Epithelial cell of esophagus (primary cell): ENCODE measurements around the gene FAM222A.

Experiments
- DNase-seq: peaks from one replicate; pipeline ENCODE4 v3.0.0; 2010; ENCODE audit warnings: low read depth
- H3K4me3 ChIP-seq: 2 replicates; pipeline ENCODE4 v1.5.1; 2011; ENCODE audit warnings: mild to moderate bottlenecking, low read length, control low read depth
- TF ChIP-seq, protein P1 (sequence below): IDR thresholded peaks from 2 replicates; pipeline ENCODE4 v1.5.1; 2011; ENCODE audit warnings: low read depth, mild to moderate bottlenecking, low read length, control low read depth, inconsistent platforms; ENCODE audit not compliant: insufficient read depth; ENCODE audit errors: missing control alignments

The FAM222A gene

GRCh38 chr12:109797905-109798669, 84.5 kb downstream of the FAM222A start:
- H3K4me3 ChIP-seq, result no peak overlapping the region
- no peak for DNase-seq
- TF ChIP-seq, protein P1, sequence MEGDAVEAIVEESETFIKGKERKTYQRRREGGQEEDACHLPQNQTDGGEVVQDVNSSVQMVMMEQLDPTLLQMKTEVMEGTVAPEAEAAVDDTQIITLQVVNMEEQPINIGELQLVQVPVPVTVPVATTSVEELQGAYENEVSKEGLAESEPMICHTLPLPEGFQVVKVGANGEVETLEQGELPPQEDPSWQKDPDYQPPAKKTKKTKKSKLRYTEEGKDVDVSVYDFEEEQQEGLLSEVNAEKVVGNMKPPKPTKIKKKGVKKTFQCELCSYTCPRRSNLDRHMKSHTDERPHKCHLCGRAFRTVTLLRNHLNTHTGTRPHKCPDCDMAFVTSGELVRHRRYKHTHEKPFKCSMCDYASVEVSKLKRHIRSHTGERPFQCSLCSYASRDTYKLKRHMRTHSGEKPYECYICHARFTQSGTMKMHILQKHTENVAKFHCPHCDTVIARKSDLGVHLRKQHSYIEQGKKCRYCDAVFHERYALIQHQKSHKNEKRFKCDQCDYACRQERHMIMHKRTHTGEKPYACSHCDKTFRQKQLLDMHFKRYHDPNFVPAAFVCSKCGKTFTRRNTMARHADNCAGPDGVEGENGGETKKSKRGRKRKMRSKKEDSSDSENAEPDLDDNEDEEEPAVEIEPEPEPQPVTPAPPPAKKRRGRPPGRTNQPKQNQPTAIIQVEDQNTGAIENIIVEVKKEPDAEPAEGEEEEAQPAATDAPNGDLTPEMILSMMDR, result no peak

GRCh38 chr12:109798691-109799090, 85.1 kb downstream of the FAM222A start:
- no peak overlapping the region for H3K4me3 ChIP-seq
- TF ChIP-seq, protein P1, result no peak
- no peak for DNase-seq

DNA sequence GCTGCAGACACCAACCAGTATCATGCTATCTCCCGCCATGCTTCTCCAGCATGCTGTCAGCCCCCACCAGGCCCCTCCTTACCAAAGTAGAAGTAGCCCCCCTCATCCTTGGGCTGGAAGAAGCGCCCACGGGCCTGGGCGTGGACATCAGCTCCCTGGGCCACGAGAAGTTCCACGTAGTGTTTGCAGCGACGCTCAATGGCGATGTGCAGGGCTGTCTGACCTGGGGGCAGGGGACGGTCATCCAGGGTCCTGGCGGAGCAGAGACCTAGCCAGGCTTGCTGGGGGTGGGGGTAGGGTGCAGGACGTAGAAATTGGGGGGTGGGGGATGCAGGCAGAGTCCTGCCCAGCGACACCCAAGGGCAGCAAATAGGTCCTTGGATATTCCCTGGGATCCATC, 86.9 kb downstream of the FAM222A start:
- H3K4me3 ChIP-seq, result no peak overlapping the region
- DNase-seq, result no peak
- TF ChIP-seq, protein P1, result no peak

DNA sequence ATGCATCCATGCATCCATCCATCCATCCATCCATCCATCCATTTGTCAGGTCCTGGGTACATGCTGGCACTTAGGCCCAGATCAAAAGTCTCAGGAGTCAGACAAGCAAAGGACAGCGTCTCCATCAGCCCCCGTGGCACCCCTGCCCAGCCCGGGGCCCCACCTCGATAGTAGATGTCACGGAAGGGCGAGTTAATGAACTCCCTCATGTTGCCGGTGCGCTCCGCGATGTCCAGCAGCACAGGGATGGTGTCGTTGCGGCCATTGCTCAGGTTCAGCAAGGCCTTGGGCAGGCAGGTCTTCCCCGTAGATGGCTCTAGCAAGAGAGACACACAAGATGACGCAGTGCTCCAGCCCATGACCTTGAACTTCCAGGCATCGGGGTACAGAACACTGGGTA, 89.2 kb downstream of the FAM222A start:
- no peak overlapping the region for H3K4me3 ChIP-seq
- DNase-seq, result no peak
- TF ChIP-seq, protein P1, result no peak

GRCh38 chr12:109803678-109804077, 90.1 kb downstream of the FAM222A start:
- TF ChIP-seq, protein P1, result no peak
- no peak for DNase-seq
- no peak overlapping the region for H3K4me3 ChIP-seq

DNA sequence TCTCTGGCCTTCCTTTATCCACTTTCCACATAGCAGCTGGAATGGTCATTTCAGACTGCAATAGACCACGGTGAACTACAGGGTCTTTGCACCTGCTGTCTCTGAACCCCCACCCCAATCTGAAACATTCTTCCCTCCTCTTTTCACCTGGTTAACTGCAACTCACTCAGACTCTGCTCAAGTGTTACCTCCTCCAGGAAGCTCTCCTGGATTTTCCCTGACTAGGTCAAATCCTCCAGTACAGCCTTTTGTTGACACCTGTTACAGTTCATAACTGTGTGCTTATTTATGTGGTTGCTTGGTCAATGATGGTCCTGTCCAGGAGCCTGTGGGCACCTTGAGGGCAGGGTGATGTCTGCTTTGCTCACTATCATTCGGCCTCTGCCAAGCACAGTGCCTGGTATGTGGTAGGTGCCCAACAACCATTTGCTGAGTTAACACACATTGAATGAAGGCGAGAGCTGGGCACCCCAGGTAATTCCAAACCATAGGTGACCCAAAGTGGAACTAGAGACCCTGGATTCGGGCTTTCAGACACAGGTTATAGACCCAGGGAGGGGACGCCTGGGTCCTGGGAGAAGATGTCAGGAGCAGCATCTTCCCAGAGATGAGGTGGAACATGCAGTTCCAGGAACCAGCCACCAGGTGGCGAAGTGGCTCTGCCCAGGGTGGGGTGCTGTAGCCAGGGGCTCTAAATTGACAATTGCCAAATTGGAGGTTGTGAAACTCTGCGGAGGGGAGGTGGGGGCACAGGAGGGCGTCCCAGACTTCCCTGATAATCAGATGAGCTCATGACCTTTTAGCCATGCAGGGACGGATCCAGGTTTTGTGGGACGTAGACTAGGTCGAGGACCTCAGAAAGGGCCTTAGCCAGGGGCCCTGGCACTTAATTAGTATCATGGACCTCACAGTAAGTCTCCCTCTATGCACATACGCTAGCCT, 91.5 kb downstream of the FAM222A start:
- no peak overlapping the region for H3K4me3 ChIP-seq
- DNase-seq, result peak; percentile 61
- TF ChIP-seq, protein P1, result peak; percentile 98
